Stimulated activated naive CD8-positive, alpha-beta T cell treated with anti-CD3 and anti-CD28 coated beads, Interleukin-15, Interleukin-2, amounts not matched to agents 100 U/mL and 50 U/mL, for 24 hours (primary cell): ENCODE measurements around the gene DDT.
"Not testable (repeated sequence)": the region's sequence is repeated elsewhere in the genome, so short reads cannot be mapped to it uniquely, and the experiment has no call there.

ENCODE experiments used
- ATAC-seq: fragments of 150-1000 bp; cut with Tn5 transposase; one replicate; pipeline ENCODE4 v1.10.0; 2021
- DNase-seq: peaks from one replicate; pipeline ENCODE4 v3.0.0; 2021

Gene DDT

DNA sequence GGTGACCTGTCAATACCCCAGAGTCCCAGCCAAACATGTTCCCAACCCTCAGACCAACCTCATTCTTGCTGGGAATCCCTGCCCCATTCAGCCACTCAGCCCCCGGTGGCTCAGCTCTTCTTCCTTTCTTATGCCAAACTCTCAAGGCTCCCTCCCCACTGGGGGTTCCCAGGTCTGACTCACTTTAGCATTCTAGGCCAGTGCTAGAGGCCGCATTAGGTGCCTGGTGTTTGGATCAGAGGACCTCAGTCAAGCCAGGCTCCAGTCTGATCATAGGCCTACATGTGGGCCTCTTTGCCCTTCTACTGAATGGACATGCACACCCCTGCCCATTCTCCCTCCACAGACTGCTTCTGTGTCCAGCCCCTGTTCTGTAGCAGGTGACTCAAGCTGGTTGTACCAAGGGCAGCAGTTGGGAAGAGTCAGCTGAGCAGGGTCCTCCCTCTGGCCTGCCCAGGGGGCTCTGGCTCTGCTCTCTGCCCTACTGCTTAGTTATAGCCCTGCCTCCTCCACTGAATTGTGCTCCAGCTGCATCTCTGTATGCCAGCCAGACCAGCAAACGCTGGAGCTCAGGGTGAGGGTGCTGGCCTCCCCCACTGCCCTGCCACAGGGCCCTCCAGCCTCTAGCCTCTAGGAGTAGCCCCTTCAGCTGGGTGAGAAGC lies 15.5 kb upstream of the DDT start:
- ATAC-seq: peak; percentile 44
- not testable (repeated sequence) for DNase-seq

DNA sequence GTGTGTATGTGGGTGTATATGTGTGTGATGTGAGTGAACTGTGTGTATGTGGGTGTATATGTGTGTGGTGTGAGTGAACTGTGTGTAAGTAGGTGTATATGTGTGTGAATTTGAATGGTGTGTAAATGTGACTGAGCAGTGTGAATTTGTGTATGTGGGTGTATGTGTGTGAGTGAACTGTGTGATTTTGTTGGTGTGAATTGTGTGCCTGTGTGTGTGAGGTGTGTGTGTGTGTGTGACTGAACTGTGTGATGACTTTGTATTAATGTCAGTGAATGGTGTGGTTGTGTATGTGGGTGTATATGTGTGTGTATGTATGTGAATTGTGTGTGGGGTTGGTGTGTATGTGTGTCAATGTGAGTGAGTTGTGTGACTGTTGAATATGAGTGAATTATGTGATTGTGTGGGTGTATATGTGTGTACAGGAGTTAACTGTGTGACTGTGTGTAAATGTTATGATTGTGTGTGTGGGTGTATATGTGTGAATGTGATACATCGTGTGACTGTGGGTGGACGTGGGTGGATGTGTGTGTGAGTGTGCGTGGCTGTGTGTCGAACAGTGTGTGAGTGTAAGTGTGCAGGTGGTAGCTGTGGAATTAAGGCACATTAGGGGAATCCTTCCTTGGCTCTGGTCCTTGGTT lies 12.4 kb upstream of the DDT start:
- ATAC-seq, DNase-seq: not testable (repeated sequence)

DNA sequence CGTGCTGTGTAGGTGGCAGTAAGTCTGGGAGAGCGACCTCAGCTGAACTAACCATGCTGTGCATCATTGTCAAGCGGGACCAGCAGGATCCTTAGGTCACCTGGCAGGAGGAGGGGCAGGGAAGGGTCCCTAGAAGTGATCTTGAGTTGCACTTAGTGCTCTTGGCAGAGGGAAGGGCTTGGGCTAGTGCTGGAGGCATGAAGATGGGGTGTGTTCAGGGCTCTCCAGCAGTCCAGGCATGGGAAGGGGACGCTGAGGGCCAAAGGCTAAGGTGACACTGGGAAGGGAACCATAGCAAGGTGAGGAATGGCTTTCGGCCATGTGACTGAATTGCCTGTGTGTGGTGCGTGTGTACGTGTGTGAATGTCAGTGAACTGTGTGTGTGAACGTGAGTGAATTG lies 11.8 kb upstream of the DDT start:
- ATAC-seq, DNase-seq: not testable (repeated sequence)

DNA sequence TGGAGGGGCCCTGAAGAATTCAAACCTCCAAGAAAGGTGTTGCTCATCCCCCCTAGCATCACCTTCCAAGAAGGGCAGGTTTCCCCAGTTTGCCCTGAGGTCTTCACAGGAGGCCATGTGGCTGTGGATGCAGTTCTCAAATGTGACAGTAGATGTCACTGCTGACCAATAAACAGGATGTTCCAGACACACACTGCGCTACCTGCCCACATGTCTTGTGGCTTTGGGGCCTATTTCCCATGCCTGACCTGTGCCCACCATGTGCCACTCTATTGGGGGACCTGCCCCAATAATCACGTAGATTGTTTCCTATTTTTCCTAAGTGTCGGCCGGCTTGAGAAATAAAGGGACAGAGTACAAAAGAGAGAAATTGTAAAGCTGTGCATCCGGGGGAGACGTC lies 10.2 kb upstream of the DDT start:
- peak; percentile 78 for DNase-seq
- peak; percentile 85 for ATAC-seq

DNA sequence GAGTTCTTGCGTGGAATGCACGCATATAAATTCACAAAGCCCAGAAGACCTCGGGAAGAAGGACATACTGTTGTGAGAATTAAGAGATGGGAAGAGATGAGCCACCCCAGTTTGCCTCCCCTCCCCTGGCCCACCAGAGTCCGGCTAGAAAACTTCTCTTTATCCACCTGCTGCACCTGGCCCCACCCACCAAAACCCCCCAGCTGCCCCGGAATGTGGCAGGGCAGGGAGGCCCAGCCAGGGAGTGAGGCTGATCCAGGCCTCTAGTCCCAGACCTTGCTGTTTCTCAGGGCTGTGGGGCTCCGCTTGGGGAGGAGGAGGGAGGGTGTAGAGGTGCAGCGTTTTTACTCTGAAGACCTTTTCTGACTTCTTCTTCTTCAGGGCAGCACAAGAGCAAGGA lies 6.3 kb upstream of the DDT start:
- DNase-seq, ATAC-seq: not testable (repeated sequence)

DNA sequence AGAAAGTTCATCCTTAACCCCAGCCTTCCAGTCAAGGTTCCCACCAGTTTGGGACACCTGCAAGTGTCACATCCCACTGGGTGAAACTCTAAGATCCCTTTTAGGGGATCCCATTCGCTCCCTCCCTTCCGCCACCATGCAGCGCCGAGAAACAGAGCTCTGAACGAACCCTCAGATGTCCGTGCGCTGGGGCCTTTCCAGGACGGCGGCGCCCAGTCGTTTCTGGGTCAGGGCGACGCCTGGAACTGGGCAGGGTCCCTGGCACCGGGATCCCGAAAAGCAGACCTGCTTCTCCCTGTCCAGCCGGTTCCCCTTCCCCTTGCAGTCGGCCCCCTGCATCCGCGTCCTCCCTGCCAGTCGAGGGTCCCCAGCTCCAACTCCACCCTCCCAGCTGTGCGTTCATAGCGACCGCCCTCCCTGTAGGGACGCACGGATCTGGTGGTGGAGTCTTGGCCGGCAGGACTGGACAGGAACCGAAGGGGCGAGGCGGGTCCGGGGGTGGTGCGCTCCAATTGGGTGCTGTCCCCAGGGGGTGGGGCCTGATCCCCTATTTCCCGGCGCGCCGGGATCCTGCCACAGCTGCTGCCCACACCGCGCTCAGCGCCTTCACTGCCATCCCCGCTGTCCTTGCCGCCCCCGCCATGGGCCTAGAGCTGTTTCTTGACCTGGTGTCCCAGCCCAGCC lies 5.5 kb upstream of the DDT start, which contains the start of gene GSTT2:
Gene GSTT2, plus strand, starts transcription at position 578 of the 684 bp plus-strand sequence.
- not testable (repeated sequence) for DNase-seq, ATAC-seq

DNA sequence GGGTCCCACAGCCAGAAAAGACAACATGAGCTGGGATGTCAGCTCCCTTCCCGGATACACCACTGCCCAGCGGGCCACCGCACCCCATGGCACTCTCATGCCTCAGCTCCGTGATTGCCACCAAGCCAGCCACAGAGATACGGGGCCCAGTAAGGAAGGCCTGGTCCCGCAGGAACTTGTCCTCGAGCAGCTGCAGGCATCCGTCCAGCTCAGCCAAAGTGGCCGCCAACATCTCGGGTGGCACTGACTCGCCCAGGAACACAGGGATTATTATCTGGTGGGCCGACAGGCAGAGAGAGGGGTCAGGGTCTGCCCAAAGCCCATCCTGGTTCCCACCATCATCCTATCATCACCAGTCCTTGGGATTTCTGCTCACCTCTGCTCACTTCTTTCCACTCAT lies 3.1 kb upstream of the DDT start:
- not testable (repeated sequence) for DNase-seq, ATAC-seq

DNA sequence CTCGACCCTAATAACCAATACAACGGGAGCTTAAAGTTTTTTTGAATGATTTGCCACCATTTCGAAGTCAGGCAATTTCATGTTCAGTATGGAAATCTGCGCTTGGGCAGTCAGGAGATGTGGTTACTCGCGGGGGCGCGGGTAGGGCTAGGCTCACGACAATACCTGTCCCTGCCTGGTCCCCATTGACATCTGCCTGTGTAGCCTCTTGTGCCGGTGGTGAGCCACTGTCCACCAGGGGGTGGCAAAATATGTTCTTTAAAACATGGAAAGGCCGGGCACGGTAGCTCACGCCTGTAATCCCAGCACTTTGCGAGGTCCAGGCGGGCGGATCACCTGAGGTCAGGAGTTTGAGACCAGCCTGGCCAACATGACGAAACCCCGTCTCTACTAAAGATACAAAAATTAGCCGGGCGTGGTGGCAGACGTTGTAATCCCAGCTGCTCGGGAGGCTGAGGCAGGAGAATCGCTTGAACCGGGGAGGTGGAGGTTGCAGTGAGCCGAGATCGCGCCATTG lies 653 bp upstream of the DDT start:
- not testable (repeated sequence) for ATAC-seq, DNase-seq

DNA sequence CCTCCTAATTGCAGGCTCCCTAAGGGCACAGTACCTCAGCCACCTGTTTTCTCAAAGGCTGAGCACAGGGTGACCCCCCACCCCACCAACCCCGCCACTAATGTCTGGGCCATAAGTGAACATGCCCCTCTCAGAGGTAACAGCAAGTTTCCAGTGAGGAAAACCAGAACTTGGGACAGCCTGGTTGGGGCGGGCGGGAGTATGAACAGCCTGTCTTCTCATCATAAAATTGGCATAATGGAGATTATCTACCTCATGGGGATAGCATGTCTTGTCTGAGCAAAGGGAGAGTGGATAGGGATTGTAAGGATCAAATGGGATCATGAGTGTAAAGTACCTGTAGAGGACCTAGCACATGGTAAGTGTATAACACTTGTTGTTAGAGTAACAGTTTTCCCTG lies 2.3 kb downstream of the DDT start:
- not testable (repeated sequence) for DNase-seq, ATAC-seq

DNA sequence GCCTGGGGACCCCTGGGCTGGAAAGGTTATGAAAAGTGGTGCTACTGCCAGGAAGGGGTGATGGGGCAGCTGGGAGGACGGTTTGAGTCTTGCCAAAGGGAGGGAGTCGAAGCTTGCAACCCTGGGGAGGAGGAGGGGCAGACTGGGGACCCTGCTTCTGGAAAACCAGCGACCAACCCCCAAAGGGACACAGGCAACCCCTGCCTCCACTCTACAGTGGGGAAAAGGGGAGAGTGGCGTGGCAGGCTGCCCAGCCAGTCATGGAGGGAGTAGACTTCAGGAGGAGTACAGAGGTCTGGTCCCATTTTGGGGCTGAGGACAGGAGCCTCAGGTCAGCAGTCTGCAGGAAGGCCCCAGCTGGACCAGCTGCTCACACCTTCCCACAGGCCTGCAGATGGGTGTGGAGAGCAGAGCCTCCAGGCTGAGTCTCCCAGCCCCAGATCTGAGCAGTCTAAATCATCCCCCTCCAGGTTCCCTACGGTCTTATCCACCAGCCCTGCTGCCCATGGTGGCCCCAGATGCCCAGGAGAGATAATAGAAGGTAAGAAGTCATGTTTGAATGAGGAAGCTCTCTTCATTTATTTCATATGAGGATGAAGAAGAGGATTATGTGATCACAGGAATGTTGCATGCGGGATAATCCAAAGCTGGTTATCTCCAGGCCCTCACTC lies 3.3 kb downstream of the DDT start:
- no peak for ATAC-seq
- DNase-seq: no peak

DNA sequence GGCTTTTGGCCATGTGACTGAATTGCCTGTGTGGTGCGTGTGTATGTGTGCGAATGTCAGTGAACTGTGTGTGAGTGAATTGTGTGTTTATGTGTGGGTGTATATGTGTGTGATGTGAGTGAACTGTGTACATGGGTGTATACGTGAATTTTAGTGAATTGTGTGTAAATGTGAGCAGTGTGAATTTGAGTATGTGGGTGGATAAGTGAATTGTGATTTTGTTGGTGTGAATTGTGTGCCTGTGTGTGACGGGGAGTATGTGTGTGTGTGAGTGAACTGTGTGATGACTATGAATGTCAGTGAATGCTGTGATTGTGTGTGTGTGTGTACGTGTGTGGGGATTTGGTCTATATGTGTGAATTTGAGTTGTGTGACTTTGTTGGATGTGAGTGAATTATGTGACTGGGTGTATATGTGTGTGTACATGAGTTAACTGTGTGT lies 4.0 kb downstream of the DDT start:
- no peak for ATAC-seq

DNA sequence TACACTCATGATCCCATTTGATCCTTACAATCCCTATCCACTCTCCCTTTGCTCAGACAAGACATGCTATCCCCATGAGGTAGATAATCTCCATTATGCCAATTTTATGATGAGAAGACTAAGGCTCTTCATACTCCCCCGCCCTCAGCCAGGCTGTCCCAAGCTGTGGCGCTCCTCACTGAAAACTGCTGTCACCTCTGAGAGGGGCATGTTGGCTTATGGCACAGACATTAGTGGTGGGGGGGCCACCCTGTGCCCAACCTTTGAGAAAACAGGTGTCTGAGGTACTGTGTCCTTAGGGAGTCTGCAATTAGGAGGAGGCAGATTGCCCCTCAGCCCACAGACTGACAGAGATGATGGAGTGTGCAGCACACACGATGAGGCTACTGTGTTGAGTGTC lies 5.2 kb downstream of the DDT start:
- ATAC-seq (no peak), DNase-seq (no peak)

More for the DNA sequence above, 4.0 kb downstream of the DDT start:
- no peak for DNase-seq

DNA sequence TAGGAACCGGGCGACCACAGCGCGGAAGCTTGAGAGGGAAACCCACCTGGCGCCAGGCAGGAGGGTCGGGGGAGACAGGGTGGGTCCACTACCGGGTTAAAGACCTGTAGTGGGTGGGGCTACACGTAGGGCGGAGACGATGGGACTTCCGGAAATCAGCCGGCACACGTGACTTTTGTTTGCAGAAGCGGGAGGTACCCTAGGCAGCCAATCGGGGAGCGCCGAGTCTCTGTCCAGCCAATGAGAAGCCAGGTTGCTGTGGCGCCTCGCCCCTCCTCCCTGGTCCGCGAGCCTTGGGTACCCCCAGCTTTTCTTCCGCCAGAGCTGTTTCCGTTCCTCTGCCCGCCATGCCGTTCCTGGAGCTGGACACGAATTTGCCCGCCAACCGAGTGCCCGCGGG lies 7.7 kb downstream of the DDT start, which contains the start of gene DDTL:
Gene DDTL, plus strand, starts transcription at position 321 of the 400 bp plus-strand sequence. Its CDS starts 27 bp downstream, at position 348.
- peak; percentile 98 for ATAC-seq
- DNase-seq: not testable (repeated sequence)

DNA sequence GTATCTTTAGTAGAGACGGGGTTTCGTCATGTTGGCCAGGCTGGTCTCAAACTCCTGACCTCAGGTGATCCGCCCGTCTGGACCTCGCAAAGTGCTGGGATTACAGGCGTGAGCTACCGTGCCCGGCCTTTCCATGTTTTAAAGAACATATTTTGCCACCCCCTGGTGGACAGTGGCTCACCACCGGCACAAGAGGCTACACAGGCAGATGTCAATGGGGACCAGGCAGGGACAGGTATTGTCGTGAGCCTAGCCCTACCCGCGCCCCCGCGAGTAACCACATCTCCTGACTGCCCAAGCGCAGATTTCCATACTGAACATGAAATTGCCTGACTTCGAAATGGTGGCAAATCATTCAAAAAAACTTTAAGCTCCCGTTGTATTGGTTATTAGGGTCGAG lies 8.1 kb downstream of the DDT start:
- not testable (repeated sequence) for ATAC-seq

DNA sequence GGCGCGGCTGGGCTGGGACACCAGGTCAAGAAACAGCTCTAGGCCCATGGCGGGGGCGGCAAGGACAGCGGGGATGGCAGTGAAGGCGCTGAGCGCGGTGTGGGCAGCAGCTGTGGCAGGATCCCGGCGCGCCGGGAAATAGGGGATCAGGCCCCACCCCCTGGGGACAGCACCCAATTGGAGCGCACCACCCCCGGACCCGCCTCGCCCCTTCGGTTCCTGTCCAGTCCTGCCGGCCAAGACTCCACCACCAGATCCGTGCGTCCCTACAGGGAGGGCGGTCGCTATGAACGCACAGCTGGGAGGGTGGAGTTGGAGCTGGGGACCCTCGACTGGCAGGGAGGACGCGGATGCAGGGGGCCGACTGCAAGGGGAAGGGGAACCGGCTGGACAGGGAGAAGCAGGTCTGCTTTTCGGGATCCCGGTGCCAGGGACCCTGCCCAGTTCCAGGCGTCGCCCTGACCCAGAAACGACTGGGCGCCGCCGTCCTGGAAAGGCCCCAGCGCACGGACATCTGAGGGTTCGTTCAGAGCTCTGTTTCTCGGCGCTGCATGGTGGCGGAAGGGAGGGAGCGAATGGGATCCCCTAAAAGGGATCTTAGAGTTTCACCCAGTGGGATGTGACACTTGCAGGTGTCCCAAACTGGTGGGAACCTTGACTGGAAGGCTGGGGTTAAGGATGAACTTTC lies 13.0 kb downstream of the DDT start, which contains the start of gene GSTT2B:
Gene GSTT2B, minus strand, starts transcription at position 112 of the 688 bp plus-strand sequence. Its CDS starts 64 bp downstream, at position 48.
- not testable (repeated sequence) for DNase-seq, ATAC-seq

More for the DNA sequence above, 8.1 kb downstream of the DDT start:
- DNase-seq: not testable (repeated sequence)

DNA sequence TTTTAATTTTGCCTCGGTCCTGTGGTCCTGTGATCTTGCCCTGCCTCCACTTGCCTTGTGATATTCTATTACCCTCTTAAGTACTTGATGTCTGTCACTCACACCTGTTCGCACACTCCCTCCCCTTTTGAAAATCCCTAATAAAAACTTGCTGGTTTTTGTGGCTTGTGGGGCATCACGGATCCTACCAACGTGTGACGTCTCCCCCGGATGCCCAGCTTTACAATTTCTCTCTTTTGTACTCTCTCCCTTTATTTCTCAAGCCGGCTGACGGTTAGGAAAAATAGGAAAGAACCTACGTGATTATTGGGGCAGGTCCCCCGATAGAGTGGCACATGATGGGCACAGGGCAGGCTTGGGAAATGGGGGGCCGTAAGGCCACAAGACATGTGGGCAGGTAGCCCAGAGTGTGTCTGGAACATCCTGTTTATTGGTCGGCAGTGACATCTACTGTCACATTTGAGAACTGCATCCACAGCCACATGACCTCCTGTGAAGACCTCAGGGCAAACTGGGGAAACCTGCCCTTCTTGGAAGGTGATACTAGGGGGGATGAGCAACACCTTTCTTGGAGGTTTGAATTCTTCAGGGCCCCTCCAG lies 17.8 kb downstream of the DDT start:
- ATAC-seq (peak; percentile 80), DNase-seq (peak; percentile 81)

DNA sequence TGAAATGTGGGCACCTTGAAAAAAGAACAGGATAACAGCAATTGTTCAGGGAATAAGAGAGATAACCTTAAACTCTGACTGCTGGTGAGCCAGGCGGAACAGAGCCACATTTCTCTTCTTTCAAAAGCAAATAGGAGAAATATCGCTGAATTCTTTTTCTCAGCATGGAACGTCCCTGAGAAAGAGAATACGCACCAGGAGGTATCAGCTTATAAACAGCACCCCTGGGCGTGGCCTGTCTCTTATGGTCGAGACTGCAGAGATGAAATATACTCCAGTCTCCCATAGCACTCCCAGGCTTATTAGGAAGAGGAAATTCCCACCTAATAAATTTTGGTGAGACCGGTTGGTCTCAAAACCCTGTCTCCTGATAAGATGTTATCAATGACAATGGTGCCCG lies 18.4 kb downstream of the DDT start:
- ATAC-seq: not testable (repeated sequence)

DNA sequence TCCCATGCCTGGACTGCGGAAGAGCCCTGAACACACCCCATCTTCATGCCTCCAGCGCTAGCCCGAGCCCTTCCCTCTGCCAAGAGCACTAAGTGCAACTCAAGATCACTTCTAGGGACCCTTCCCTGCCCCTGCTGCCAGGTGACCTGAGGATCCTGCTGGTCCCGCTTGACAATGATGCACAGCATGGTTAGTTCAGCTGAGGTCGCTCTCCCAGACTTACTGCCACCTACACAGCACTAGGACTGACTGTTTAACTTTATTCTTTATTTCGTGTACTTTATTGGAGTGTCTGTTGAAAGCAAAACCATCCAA lies 19.3 kb downstream of the DDT start:
- ATAC-seq: not testable (repeated sequence)

More for the DNA sequence above, 18.4 kb downstream of the DDT start:
- not testable (repeated sequence) for DNase-seq

DNA sequence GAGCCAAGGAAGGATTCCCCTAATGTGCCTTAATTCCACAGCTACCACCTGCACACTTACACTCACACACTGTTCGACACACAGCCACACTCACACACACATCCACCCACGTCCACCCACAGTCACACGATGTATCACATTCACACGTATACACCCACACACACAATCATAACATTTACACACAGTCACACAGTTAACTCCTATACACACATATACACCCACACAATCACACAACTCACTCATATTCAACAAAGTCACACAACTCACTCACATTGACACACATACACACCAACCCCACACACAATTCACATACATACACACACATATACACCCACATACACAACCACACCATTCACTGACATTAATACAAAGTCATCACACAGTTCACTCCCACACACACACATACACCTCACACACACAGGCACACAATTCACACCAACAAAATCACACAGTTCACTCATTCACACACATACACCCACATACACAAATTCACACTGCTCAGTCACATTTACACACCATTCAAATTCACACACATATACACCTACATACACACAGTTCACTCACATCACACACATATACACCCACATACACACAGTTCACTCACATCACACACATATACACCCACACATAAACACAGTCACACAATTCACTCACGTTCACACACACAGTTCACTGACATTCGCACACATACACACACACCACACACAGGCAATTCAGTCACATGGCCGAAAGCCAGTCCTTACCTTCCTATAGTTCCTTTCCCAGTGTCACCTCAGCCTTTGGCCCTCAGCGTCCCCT lies 19.8 kb downstream of the DDT start:
- not testable (repeated sequence) for ATAC-seq, DNase-seq

More for the DNA sequence above, 19.3 kb downstream of the DDT start:
- not testable (repeated sequence) for DNase-seq

DNA sequence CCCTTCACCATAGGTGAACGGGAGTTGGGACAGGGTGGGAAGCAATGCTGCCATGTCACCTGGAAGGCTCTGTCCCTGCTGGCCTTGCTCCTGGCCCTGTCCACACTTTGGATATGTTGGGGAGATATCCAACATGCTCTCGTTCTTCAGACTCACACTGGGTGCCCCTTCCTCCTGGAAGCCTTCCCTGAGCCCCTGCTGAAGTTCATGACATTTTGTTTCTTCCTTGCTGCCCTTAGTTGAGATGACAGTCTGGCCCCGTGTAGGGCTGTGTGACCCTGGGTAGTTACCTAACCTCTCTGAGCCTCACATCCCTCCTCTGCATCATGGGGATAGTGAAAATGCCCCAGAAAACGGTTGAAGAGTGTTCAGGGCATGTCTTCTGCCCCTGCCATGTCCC lies 20.8 kb downstream of the DDT start:
- not testable (repeated sequence) for ATAC-seq, DNase-seq
